HG03095 (cell line): ENCODE data around the gene MYO7A.

Experiments used
- ATAC-seq: cut with Tn5 transposase; IDR thresholded peaks from one replicate; pipeline ENCODE4 v1.9.1; 2021; ENCODE audit warnings: moderate library complexity; ENCODE audit not compliant: unreplicated experiment

MYO7A gene

DNA sequence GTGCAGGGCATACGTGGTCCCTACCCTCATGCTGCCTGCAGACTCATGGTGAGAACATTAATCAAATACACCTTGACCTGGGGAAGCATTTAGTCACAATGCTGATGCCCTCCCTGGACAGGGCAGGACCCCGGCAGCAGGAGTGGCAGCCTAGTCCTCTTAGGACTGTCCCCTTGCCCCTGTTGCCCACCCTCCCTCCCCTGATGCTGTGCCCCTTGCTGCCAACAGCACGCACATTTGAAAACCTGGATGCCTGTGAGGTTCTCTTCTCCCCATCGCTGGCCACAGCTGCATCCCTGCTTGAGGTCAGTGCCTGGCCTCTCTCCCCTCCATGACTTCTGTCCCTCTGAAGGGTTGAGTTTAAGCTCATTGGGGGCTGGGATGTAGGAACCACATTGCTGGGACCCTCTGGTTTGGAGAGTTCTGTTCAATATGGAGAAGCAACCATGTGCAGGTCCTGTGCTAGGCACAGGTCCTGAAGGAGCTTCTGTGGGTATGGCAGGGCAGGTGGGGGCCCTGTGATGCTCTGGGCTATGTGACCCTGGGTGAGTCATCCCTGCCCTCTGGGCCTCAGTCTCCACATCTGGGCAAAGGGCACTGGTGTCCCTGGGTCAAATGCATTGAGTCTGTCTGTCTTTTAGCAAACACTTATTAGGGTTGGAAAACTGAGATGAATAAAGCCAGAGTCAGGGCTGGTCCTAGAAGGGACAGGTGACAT, 31.3 kb downstream of the MYO7A start:
- ATAC-seq: no peak

- no peak for ATAC-seq
These were observed 32.0 kb downstream of the MYO7A start for GRCh38 chr11:77159937-77160495.

- no peak for ATAC-seq
These were observed 35.2 kb downstream of the MYO7A start for GRCh38 chr11:77163271-77163670.

DNA sequence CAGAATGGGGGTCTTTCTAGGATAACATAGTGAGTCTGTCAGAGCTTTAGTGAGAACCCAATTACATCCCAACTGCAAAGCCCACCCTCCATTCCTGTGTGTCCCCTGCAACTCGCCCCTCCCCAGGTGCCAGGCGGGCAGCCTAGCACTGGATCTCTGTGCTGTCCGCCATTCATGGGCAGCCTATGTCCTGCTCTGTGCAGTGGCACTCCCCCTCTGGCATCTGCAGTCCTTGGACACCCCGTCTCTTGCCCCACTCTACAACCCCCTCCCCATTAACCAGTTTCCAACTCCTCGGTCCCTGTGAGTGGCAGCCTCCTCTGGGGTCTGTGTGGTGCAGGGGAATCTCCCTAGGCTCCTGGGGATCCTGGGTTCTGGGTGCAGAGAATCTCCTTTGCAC, 37.0 kb downstream of the MYO7A start:
- no peak for ATAC-seq

GRCh38 chr11:77166021-77166420, 38.0 kb downstream of the MYO7A start:
- ATAC-seq: no peak

GRCh38 chr11:77167111-77167626, 39.1 kb downstream of the MYO7A start:
- ATAC-seq: no peak

DNA sequence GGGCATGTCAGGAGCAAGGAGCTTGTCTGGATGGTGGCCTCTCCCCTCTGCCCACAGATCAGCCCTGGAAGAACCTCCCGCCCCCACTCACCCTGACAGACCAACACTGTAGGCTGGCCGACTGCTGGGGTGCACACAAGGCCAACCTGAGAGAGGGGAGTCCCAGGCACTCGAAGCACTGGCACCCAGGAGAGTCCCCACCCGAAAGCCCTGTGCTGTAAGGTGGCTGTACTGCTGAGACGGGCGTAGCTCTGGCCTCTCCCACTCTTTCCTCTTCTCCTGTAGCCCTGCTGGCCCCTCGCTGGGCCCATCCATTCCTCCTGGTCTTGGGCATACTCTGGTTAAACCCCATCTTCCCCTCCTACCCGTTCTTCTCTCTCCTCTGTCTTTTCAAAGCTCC, 39.7 kb downstream of the MYO7A start:
- no peak for ATAC-seq

GRCh38 chr11:77170107-77170506, 42.1 kb downstream of the MYO7A start:
- no peak for ATAC-seq

- ATAC-seq: no peak
These were observed 43.2 kb downstream of the MYO7A start for GRCh38 chr11:77171254-77171653.

DNA sequence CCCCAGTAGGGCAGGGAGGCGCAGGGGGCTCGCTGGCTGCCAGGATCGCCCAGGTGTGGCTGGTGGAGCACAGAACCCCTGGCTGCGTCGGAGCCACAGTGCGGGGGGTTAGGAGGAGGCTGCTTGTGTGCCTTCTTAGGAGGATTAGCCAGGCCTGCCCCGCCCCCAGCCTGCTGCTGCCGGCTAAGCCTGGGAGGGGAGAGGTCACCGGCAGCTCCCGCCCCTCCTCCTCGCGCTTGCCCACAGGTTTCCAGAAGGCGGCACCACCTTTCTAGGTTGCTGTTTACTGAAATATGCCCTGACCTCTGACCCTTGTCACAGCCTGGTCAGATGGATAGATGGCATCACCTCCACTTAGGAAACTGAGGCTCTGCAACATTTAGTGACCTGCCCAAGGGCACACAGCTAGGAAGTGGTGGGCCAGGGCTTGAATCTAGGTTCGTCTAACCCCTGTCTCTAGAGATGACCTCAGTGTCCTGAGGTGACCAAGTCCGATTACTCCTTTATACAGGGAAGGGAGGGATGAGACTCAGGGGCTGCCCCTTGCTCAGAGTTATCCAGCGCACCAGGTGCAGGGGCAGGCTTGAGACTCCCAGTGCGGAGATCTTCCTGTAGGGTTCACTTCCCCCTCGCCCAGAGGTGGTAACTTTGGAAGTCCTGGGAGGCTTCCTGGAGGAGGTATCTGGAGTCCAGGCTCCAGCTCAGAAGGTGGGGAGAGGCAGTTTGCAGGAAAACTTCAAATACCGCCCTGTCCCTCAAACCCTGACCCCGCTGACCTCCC, 44.0 kb downstream of the MYO7A start:
- ATAC-seq: no peak

DNA sequence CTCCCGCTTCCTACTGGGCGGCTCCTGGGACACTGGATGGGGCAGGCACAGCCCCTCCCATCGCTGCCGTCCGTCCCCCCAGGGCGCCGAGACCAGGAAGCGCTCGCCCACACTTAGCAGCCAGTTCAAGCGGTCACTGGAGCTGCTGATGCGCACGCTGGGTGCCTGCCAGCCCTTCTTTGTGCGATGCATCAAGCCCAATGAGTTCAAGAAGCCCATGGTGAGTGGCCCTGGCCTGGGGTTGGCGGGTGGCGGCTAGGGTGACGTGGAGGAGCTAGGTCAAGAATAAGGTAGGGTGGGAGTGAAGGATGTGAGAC, 44.6 kb downstream of the MYO7A start:
- no peak for ATAC-seq

GRCh38 chr11:77173494-77173893, 45.4 kb downstream of the MYO7A start:
- no peak for ATAC-seq

DNA sequence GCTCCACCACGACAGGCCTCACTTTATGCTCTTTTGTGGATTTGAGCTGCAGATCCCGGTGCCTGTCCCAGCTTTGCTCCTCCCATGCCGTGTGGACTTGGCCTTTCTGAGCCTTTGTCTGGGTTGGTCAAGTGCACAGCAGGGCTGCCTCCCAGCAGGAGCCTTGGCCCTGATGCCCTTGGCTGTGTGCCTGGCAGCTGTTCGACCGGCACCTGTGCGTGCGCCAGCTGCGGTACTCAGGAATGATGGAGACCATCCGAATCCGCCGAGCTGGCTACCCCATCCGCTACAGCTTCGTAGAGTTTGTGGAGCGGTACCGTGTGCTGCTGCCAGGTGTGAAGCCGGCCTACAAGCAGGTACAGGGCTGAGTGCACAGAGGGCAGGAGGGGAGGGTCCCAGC, 46.5 kb downstream of the MYO7A start:
- ATAC-seq: no peak

GRCh38 chr11:77175021-77175842, 47.2 kb downstream of the MYO7A start:
- ATAC-seq: no peak

- ATAC-seq: no peak
These were observed 48.0 kb downstream of the MYO7A start for GRCh38 chr11:77175869-77176539.

DNA sequence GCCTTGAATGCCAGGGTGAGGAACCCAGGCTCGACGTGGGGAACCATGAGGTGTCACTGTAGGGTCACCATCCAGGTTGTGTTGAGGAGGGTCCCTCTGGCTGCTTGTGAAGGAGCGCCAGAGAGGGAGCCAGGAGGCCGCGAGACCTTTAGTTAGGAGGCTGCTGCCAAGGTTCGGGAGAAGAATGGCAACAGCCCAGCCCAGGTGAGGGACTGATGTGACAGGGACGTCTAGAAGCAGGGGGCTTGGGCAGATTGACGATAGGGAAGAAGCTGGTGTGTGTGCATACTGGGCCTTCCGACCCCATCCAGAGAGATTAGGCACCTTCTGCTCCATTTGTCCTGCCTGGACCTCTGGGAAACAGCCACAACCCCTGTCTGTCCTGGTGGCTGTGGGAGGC, 49.0 kb downstream of the MYO7A start:
- no peak for ATAC-seq

DNA sequence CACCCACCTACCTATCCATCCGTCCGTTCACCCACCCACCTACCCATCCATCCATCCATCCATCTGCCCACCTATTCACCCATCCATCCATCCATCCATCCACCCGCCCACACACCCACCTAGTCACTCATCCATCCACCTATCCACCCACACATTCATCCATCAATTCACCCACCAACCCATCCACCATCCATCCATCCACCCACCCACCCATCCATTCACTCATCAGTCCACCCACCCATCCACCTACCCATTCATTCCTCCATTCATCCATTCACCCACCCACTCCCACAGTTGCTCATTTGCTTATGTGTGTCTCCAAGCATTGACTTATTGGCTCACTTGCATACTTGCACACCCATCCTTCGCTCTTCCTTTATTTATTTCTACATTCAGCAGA, 50.1 kb downstream of the MYO7A start:
- no peak for ATAC-seq

GRCh38 chr11:77179048-77179447, 51.0 kb downstream of the MYO7A start:
- no peak for ATAC-seq

DNA sequence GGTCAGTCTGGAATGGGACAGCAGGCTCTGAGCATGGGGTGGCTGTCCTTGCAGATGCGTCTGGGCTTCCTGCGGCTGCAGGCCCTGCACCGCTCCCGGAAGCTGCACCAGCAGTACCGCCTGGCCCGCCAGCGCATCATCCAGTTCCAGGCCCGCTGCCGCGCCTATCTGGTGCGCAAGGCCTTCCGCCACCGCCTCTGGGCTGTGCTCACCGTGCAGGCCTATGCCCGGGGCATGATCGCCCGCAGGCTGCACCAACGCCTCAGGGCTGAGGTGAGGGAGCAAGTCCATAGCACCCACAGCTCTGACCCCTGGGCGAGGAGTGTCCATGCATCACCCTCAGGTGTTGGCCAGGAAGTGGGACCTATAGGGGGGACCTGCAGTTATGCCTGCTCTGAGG, 51.6 kb downstream of the MYO7A start:
- no peak for ATAC-seq

- ATAC-seq: no peak
These were observed 52.3 kb downstream of the MYO7A start for GRCh38 chr11:77180346-77180745.

- no peak for ATAC-seq
These were observed 53.2 kb downstream of the MYO7A start for GRCh38 chr11:77181226-77181625.
